CMK (cell line): Measurements from ENCODE around the gene DPF3.

Source experiments
- DNase-seq: peaks from one replicate; pipeline ENCODE4 v3.0.0-alpha.2; 2010; ENCODE audit warnings: low read depth

DPF3 gene

GRCh38 chr14:72679536-72680151, 214.3 kb downstream of the DPF3 start:
- DNase-seq: no peak

GRCh38 chr14:72679141-72679535, 214.8 kb downstream of the DPF3 start:
- DNase-seq: no peak

DNA sequence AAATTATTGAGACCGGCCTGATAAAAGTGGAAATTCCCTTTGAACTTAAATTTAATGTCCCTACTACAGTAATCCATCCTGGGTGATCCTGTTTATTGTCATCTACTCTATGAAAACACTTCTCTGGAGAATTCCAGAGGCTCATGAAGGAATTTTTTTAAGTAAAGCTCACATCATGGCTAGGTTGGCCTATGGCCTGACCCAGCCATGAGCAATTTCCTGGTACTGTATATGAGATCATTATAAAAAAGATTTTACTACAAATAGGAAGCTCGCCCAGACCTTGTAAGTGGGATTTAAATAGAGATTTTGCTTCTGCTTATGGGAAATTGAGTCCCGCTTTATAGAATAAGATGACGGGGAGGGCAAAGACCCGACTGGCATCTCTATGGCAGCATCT, 215.5 kb downstream of the DPF3 start:
- no peak for DNase-seq

DNA sequence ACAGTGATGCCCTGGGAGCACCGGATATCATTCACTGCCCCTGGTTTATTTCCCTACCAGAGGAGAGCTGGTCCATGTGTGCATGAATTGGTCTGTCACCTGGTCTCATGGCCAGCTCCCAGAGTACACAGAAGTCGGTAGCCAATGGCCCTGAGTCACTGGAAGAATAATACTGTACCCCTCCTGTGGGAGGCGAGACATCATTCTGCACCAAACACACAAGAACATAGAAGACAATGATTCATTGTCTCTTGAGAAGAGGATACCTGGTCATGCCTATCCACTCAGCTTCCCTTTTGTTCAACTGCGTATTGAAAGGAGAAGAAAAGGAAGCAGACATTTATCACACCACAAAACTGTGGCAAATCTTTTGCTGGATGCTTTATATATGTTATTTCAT, 216.2 kb downstream of the DPF3 start:
- no peak for DNase-seq

DNA sequence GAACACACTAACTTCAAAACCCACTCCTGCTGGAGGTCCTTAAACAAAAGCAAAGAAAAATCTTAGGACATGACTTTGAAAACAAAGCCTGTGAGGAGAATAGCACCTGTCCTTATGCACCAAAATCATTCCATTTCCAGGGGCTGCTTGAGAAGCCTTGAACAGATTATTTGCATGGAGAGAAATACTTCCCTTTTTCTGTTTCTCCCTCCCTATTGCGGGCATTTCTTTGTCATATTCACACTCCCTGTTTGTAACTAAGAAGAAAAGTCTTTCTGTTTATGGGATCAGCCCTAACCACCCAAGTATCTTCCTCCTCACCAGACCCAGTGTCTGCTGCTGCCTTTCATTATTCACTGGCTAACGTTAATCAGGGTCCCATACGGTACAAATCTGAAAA, 218.8 kb downstream of the DPF3 start:
- no peak for DNase-seq

- no peak for DNase-seq
Measured at GRCh38 chr14:72673179-72673578, 220.7 kb downstream of the DPF3 start.

DNA sequence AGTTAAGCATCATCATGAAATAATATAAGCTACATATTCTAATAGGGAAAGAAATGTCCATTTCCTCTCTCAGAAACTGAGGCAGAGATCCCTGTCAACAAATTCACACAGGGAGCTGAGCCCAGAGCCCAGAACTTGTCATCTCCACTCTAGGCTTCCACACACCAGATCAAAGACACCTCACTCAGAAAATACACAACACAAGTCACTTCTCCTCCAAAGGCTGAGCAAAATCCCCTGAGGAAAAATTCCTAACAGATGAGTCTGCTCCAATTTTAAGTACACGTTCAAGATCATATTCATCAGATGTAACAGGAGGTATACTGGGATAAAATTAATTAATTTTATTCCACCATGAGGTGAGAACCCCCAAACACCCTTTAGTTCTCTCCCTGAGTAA, 227.3 kb downstream of the DPF3 start:
- DNase-seq: no peak

- no peak for DNase-seq
Measured at GRCh38 chr14:72665259-72665658, 228.6 kb downstream of the DPF3 start.

GRCh38 chr14:72664651-72665050, 229.2 kb downstream of the DPF3 start:
- DNase-seq: no peak

- DNase-seq: no peak
Measured at GRCh38 chr14:72663956-72664650, 229.8 kb downstream of the DPF3 start.

DNA sequence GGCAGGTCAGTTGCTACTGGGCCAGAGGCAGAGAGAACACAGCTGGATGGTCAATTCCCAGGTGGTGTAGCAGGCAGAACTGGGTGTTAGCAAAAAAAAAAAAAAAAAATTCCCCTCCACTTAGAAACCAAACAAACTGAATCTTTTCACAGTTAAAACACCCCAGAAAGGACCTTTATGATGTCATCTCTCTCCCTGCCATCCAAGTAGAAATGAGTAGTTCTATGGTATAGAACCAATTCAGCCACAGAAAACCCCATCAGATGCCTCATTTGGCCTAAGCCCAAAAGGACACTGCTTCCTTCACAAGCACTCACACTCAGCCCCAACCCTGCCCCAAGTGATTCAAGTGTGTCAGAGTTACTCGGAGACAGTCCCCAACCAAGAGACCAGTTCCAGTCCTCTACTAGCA, 230.8 kb downstream of the DPF3 start:
- no peak for DNase-seq

- no peak for DNase-seq
Measured at GRCh38 chr14:72662214-72662613, 231.7 kb downstream of the DPF3 start.

- DNase-seq: no peak
Measured at GRCh38 chr14:72657214-72657921, 236.5 kb downstream of the DPF3 start.

DNA sequence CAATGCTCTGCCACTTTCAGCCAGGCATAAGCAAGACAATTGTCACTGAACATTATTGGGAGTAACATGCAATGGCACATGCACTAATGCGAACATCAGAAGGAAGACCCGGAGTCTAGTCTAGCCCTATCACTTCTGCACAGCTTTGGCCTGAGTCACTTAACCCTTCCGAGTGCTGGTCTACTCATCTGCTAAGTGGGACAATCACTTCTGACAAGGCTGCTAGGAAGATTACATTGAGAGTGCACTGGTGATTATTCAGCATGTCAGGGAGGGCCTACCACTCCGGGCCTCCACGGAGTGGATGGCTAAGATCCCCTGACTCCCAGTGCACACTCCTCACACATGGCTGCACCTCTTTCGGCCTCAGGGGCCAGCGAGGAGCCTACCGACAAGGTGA, 240.9 kb downstream of the DPF3 start:
- no peak for DNase-seq

DNA sequence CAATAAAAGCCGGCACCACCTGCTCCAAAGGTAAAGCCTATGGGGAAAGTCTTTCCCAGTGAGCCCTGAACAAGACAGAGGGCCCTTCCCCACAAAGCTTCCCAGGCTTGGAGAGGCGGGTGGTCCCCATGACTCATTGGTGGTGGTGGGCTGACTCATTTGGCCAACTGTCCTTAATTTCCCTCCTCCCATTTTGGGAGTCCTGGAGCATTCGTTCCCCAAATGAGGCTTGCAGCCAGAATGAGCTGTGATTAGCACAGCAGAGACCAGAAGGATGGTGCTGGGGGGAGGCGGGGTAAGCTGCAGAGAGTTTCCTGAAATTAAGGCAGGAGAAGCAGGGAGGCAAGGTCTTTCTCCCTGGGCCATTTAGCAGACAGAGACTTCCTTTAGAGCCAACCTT, 241.7 kb downstream of the DPF3 start:
- no peak for DNase-seq

DNA sequence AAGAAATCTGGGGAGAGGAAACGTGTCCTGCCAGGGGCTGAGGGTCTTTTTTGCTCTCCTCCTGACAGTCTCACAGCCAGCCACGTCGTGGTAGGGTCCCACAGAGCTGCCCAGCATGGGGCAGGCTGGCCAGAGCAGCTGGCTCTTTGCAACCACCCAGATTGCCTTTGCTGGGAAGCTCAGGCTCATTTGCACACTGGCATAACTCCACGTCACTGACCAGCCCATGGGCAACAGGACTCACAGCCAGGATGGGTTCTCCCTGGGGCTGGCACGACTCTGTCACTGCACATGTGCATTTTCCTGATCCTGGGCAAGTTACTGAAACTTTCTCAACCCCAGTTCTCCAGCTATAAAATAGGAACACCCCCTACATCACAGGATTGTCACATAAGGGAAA, 242.2 kb downstream of the DPF3 start:
- DNase-seq: no peak

DNA sequence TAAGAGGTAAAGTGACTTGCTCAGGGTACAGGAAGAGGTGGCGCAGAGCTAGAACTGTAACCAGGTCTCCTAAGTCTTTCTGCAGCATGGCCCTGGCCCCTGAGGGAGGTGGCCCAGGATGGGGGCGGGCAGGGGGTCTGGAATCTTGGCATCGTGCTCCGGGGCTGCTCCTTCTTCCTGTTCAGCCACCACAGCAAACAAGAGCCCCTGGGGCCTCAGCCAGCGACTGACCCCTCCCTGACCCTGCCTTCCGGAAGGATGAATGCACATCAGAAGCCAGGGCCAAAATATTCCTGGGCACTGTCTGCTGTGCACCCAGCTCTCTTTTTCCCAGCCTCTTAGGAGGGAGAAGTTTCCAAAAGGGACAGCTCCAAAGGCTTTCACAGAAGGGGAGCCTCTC, 242.8 kb downstream of the DPF3 start:
- no peak for DNase-seq

- DNase-seq: no peak
Measured at GRCh38 chr14:72649603-72650227, 244.2 kb downstream of the DPF3 start.

DNA sequence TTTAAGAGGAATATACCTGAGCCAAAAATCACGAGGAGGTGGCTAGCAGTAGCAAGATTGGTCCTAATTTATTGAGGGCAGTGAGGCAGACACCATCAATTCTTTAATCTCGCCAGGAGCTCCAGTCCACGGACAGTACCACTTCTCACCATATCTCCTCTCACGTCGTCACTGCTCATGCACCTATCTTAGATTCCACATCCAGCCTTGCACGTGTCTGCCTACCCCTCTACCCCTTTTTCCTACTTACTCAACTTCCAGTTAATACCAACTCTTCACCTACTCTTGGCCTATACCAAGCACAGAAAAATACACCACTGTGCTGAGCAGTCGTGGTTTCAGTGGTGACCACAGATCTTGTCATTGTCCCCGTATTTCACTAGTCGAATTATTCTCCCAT, 246.1 kb downstream of the DPF3 start:
- no peak for DNase-seq

DNA sequence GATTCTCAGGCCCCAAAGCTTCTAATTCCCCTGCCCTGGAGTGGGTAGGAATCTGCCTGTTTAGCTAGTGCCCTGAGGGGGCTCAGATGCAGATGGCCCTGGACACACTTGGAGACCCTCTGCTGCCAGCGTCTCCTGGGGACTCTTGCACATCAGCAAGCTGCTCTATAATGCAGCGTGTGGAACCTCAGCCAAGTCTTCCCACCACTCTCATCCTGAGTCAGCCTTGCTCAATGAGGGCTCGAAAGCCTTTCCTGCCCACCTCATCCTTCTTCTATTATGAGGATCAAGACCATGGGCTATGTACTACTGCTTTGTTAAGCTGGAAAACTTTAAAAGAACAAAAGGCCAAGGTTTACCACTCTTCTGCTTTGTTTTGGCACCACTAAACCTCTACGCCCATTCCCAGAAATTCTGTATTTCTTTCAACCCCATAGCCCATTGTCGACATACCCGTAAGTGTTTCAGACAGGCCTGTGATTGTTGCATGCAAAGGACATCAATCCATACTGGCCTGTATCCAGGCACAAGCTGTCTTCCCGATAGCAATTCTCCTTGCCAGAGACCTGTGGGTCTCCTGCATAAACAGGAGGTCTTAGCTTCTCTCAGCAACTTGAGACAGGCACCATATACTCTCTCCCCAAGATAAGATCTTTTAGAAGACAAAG, 246.9 kb downstream of the DPF3 start:
- no peak for DNase-seq

DNA sequence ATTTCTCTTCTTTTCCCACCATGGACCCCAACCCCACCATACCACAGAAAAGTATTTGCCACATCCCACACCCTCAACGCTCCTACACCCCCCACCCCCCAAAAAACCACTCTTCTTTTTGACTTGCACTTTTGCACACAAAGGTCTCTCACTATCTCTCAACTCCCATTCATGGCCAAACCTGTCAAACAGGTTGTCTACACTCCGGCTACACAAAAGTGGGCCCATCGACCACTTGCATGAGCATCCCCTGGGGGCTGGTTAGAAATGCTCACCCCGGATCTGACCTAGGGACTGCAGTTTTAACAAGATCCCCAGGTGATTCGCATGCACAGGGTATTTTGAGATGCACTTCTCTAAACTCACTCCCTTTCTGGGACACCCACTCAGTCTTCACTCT, 248.2 kb downstream of the DPF3 start:
- no peak for DNase-seq

- no peak for DNase-seq
Measured at GRCh38 chr14:72644758-72645489, 249.0 kb downstream of the DPF3 start.
